Activated T-helper 1 cell treated with anti-CD3 and anti-CD28 coated beads, Interleukin-12 subunit alpha, Interleukin-12 subunit beta, Interleukin-2, Interleukin-4 antibody, amounts not matched to agents 30 ng/mL and 10 ng/mL and 1 ng/mL, durations not matched to agents 14 hours and 24 hours and 36 hours (primary cell): ENCODE results near the gene PXDN. TPM values are rescaled to one million over a fixed set of nuclear protein-coding genes. Genes with fewer than 3 reads are reported as not detected.

Experiments
- DNase-seq: peaks from one replicate; pipeline ENCODE4 v3.0.0; 2021; ENCODE audit warnings: low spot score
- H3K27ac Mint-ChIP-seq: one replicate; pipeline ENCODE4 v1.8.0; 2021; ENCODE audit warnings: mild to moderate bottlenecking, mixed read lengths
- H3K27me3 Mint-ChIP-seq: one replicate; pipeline ENCODE4 v1.8.0; 2022; ENCODE audit warnings: mild to moderate bottlenecking, moderate library complexity, mixed read lengths; ENCODE audit not compliant: insufficient read depth
- H3K36me3 Mint-ChIP-seq: one replicate; pipeline ENCODE4 v1.8.0; 2021; ENCODE audit warnings: low read depth, mixed read lengths
- H3K4me1 Mint-ChIP-seq: one replicate; pipeline ENCODE4 v1.8.0; 2021; ENCODE audit warnings: low read depth, mixed read lengths
- H3K4me3 Mint-ChIP-seq: one replicate; pipeline ENCODE4 v1.8.0; 2021; ENCODE audit warnings: mild to moderate bottlenecking, moderate library complexity, mixed read lengths
- H3K9me3 Mint-ChIP-seq: one replicate; pipeline ENCODE4 v1.8.0; 2021; ENCODE audit warnings: mixed read lengths
- intact Hi-C: fragments of 100-400 bp; cut with micrococcal nuclease; formaldehyde crosslinking; loops from one replicate; pipeline ENCODE4 v1.15.1; 2024
- total RNA-seq: library from RNA; stranded (reverse); gene quantifications from 2 replicates; pipeline ENCODE4 v1.2.3, GENCODE V29; 2022

The PXDN gene
- total RNA-seq, 1 donor from 2014 or later, result 1.7 TPM

DNA sequence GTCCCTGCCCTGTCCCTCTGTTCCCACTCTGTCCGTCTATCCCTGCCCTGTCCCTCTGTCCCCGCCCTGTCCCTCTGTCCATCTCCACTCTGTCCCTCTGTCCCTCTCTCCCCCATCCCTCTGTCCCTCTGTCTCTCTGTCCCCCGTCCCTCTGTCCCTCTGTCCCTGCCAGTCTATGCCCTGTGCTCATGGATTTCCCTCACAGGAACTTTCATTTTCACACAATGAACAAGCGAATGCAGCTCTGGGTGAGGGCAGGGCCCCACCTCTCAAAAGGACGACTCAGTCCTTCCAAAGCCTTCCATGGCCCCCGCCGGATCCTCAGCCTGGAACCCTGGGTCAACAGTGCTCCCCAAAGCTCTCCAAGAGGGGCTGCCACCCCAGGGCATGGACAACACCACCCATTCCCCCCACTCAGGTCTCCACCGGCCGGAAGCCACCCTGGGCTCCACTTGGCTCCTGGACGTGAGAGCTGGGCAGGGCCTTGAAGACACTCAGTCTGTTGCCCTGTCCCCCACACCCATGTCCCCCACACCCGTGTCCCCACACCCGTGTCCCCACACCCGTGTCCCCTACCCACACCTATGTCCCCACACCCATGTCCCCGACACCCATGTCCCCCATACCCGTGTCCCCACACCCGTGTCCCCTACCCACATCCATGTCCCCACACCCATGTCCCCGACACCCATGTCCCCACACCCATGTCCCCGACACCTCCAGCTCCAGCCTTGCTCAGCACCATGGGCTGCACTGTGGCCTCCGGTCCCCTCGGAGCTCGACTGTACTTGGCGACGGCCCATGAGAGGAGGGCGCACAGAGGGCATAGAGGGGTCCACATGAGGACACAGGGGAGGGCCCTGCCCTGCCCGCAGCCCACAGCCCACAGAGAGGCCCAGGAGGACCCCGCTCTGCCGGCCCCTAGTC is 156.0 kb downstream of the PXDN start:
- intact Hi-C loops, result no loop called here
- Mint-ChIP-seq H3K4me1 (no peaks in the 10 kb centered on the region), H3K9me3 (no peaks in the 10 kb centered on the region), H3K4me3 (no peak overlapping the region), H3K27me3 (peaks cover 1% of the 10 kb centered on the region), H3K27ac (no peak overlapping the region), H3K36me3 (no peaks in the 10 kb centered on the region)
- no peak for DNase-seq

DNA sequence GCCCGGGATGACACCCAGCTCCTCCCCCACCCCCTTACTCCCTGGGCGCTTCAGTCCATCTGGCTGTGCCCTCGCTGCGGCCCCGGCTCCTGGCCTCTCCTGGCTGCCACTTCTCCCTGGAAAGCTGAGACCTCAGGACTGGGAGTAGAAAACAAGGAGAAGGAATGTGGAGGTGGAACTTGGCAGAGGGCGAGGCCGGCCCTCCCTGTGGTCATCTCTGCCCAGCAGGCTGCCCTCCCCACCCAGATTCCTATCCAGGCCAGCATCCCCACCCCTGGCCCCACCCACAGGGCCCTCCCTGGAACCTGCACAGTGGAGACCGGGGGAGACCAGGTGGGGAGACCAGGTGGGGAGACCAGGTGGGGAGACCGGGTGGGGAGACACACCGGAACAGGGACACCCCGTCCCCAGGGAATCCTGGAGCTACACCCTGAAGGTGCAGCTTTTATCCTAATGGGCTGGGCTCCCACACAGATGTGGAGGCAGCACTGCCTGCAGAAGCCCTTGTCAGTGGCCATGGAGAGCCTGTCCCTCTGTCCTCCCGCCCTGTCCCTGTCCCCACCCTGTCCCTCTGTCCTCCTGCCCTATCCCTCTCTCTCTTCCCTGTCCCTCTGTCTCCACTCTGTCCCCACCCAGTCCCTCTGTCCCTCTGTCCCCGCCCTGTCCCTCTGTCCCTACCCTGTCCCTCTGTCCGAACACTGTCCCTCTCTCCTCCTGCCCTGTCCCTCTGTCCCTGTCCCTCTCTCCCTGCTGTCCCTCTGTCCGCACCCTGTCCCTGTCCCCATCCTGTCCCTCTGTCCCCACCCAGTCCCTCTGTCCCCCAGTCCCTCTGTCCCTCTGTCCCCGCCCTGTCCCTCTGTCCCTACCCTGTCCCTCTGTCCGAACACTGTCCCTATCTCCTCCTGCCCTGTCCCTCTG is 157.1 kb downstream of the PXDN start:
- peaks cover 1% of the 10 kb centered on the region for H3K27me3 Mint-ChIP-seq
- intact Hi-C loops, result no loop called here

DNA sequence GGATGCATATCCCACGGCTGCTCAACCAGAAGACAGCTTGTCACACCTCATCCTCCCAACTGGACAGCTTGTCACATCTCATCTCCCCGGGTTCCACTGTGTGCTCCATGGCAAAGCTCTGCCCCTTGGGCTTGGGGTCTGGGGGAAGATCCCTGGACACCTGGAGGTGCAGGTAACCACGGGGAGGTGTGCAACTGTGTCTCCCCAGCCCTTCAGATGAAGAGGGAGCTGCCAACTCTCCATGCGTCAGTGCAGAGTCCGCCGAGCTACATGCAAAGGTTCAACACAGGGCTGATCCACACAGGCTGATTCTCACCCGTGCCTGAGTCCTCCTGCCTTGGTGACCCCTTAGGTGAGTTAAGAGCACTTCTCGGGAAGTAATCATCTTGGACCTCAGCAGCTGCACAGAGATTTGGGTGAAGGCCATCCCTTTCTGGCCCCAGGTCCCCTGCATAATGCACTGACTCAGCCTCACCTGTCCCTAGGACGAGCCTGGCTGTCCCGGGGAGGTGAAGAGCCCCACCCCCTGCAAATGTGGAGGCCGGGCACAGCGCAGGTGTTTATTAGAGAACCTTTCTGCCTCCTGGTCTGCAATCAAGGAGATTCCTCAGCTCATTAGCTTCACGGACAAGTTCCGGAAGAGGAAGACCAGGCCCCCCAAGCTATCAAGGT is 157.9 kb downstream of the PXDN start:
- H3K4me1 Mint-ChIP-seq, result no peaks in the 10 kb centered on the region
- H3K27ac Mint-ChIP-seq, result no peak overlapping the region
- peaks cover 1% of the 10 kb centered on the region for H3K27me3 Mint-ChIP-seq
- intact Hi-C loops, result no loop called here
- H3K9me3 Mint-ChIP-seq, result no peaks in the 10 kb centered on the region
- DNase-seq, result no peak
- no peaks in the 10 kb centered on the region for H3K36me3 Mint-ChIP-seq
- no peak overlapping the region for H3K4me3 Mint-ChIP-seq

More for the DNA sequence above, 157.1 kb downstream of the PXDN start:
- H3K9me3 Mint-ChIP-seq, result no peaks in the 10 kb centered on the region
- H3K27ac Mint-ChIP-seq, result no peak overlapping the region
- H3K36me3 Mint-ChIP-seq, result no peaks in the 10 kb centered on the region
- H3K4me3 Mint-ChIP-seq, result no peak overlapping the region
- no peak for DNase-seq
- no peaks in the 10 kb centered on the region for H3K4me1 Mint-ChIP-seq

DNA sequence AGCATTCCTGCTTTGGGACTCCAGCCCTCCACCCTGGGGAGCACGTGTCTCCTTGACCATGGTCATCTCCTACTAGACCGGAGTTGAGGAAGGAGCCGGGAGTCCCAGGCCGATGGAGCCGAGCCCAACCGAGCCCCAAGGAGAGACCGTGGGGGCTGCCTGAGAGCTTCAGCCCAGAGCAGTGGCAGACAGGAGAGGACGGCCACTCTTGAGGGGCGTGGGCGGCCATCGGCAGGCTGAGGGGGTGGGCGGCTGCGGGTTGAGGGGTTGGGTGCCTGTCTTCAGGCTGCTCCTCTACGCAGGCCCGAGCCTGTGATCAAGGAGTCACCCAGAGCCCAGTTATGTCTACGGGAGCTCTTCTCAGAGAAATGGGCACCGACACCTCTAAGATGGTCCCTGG is 158.7 kb downstream of the PXDN start:
- no peak for DNase-seq
- H3K27me3 Mint-ChIP-seq, result peaks cover 1% of the 10 kb centered on the region
- H3K4me3 Mint-ChIP-seq, result no peak overlapping the region
- no peaks in the 10 kb centered on the region for H3K4me1 Mint-ChIP-seq
- H3K36me3 Mint-ChIP-seq, result no peaks in the 10 kb centered on the region
- intact Hi-C loops, result no loop called here
- H3K9me3 Mint-ChIP-seq, result no peaks in the 10 kb centered on the region
- no peak overlapping the region for H3K27ac Mint-ChIP-seq

DNA sequence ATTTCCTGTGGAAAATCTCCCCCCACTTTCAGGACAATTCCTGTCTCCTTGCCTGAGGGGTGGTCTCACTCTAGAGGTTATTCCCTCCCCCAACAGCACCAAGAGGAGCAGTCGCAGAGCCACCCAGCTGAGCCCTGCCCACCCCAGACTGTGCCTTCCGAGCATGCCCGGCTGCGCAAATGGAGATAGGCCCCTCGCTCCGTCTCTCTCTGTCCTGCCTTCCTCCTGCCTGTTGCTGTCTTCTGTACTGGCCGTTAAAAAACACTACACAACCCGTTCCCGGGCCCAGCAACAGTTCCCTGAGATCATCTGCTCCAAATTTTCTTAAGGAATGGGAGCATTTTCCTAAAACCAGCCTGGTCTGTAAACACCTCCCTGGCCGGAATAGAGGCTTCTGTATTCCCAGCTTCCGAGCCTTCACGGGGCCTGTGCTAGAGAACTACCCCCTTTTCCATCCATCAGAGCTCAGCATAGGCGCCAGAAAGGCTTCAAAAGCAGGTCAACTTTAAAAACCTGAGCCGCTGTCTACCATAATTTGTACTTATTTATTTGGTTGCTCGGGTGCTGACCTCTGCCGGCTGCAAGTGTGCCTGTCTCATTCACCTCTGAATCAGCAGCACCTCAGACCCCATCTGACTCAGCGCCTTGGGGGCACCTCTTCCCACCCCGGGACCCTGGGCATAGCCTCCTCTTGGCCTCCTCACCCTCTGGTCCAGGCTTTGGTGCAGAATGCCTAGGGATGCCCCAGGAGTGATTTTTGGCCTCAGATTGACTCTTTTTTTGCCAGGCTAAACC is 159.4 kb downstream of the PXDN start:
- intact Hi-C loops, result no loop called here
- no peak overlapping the region for H3K27ac Mint-ChIP-seq
- peaks cover 1% of the 10 kb centered on the region for H3K27me3 Mint-ChIP-seq
- H3K4me1 Mint-ChIP-seq, result no peaks in the 10 kb centered on the region
- no peak overlapping the region for H3K4me3 Mint-ChIP-seq
- no peaks in the 10 kb centered on the region for H3K9me3 Mint-ChIP-seq
- H3K36me3 Mint-ChIP-seq, result no peaks in the 10 kb centered on the region
- no peak for DNase-seq

DNA sequence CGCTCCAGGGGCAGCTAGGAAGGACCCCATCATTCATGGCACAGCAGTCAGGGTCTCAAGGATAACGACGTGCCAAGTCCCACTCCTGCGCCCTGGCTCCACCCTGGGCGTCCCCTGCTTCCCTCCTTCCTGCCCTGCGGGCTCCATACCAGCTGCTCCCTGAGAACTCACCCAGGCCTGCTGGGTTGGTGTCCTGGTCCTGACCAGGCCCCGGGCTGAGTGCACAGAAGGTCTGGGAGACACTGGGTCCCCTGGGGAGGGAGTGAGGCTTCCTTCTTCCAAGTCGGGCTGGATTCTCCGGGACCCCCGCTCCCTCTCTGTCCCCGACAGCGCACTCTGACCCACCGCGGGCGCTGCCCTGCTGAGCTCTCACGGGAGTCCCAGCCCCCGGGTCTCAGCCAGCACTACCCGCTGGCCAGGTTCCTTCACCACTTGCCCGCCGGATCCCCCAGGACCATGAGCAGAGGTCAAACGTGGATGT is 160.2 kb downstream of the PXDN start:
- H3K4me1 Mint-ChIP-seq, result no peaks in the 10 kb centered on the region
- peaks cover 1% of the 10 kb centered on the region for H3K27me3 Mint-ChIP-seq
- no peak overlapping the region for H3K27ac Mint-ChIP-seq
- H3K36me3 Mint-ChIP-seq, result no peaks in the 10 kb centered on the region
- H3K4me3 Mint-ChIP-seq, result no peak overlapping the region
- H3K9me3 Mint-ChIP-seq, result no peaks in the 10 kb centered on the region
- DNase-seq, result no peak
- intact Hi-C loops, result no loop called here

DNA sequence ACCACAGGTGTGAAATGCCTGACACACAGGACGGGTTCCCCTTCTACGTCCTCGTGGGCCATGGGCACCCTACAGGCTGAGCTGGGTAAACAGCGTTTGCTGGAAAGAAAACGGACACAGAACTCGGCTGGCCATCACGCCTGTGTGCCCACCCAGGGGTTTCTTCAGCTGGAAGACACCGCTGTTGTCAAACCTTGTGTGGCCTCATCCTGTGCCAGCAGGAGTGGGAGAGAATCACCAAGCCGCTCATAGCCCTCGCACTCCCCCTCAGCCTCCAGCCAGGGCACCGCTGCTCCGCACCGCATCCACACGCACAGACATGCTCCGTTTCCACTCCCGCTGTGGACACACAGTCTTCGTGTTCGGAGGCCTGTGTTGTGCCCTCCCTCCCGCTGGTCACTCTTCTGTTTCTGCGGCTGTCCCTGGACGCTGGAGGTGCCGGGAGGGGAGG is 161.4 kb downstream of the PXDN start:
- no peak overlapping the region for H3K4me3 Mint-ChIP-seq
- H3K36me3 Mint-ChIP-seq, result no peaks in the 10 kb centered on the region
- H3K27ac Mint-ChIP-seq, result no peak overlapping the region
- H3K4me1 Mint-ChIP-seq, result no peaks in the 10 kb centered on the region
- DNase-seq, result no peak
- intact Hi-C loops, result no loop called here
- no peaks in the 10 kb centered on the region for H3K9me3 Mint-ChIP-seq
- H3K27me3 Mint-ChIP-seq, result peaks cover 4% of the 10 kb centered on the region

DNA sequence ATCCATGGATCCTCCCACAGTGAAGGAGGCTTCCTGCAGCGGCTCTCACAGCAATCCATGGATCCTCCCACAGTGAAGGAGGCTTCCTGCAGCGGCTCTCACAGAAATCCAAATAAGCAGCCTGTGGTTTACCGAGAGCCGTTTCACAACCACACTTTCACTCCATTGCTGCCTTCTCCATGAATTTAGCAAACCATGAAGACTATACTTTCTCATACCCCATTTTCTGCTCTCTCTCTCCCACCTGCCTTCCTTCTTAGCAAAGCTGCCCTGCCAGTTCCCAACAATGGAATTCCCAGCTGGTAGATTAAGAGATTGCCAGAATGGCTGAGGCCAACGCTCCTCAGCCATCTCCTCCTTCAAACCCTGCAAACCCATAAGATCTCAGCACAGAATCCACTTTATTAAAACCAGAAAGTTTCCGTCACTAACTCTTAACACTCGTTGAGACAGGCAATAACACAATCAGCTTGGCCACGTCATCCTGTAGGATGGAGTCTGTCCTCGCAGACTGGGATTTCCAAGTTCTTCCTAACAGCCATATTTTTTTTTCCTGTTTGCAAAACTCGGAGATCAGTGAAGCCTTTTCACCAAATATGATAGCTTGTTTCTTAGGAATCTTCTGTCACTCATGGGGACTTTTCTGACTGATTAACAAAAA is 162.2 kb downstream of the PXDN start:
- no peaks in the 10 kb centered on the region for H3K9me3 Mint-ChIP-seq
- H3K36me3 Mint-ChIP-seq, result no peaks in the 10 kb centered on the region
- DNase-seq, result no peak
- no peak overlapping the region for H3K4me3 Mint-ChIP-seq
- H3K4me1 Mint-ChIP-seq, result no peaks in the 10 kb centered on the region
- no peak overlapping the region for H3K27ac Mint-ChIP-seq
- intact Hi-C loops, result no loop called here
- H3K27me3 Mint-ChIP-seq, result peaks cover 4% of the 10 kb centered on the region
